Upper lobe of left lung (tissue), 6 donors: ENCODE measurements around the gene PSME2. TPM values are rescaled to one million over a fixed set of nuclear protein-coding genes. Genes with fewer than 3 reads are reported as not detected.
"Not testable (repeated sequence)": the region's sequence is repeated elsewhere in the genome, so short reads cannot be mapped to it uniquely, and the experiment has no call there.

Source experiments
- ATAC-seq, 2 donors: fragments of 200-7000 bp; cut with Tn5 transposase; one replicate each; pipeline ENCODE4 v1.9.1; 2022; ENCODE audit warnings: mild to moderate bottlenecking in 2 of 2, moderate library complexity in 2 of 2; ENCODE audit not compliant: low FRiP score in 2 of 2
- DNase-seq, 2 donors: peaks; one replicate each; pipeline ENCODE4 v3.0.0-alpha.2; 2019 to 2020
- H3K27ac ChIP-seq, 4 donors: fragments of 200-600 bp; sonication (generic); one replicate each; pipeline ENCODE4 v1.5.1; 2016 to 2019
- H3K27me3 ChIP-seq, 4 donors: fragments of 200-600 bp; sonication (generic); one replicate each; pipeline ENCODE4 v1.5.1; 2017 to 2019
- H3K36me3 ChIP-seq, 4 donors: fragments of 200-600 bp; sonication (generic); one replicate each; pipeline ENCODE4 v1.5.1; 2016 to 2019
- H3K4me1 ChIP-seq, 4 donors: fragments of 200-600 bp; sonication (generic); one replicate each; pipeline ENCODE4 v1.5.1; 2018 to 2019
- H3K4me3 ChIP-seq, 4 donors: fragments of 200-600 bp; sonication (generic); one replicate each; pipeline ENCODE4 v1.5.1; 2017 to 2019; ENCODE audit warnings: mild to moderate bottlenecking in 2 of 4, moderate library complexity in 1 of 4
- H3K9me3 ChIP-seq, 4 donors: fragments of 200-600 bp; sonication (generic); one replicate each; pipeline ENCODE4 v1.5.1; 2018 to 2019
- CTCF ChIP-seq, 6 experiments: fragments of 450-650 bp in 4 of 6; fragments of 200-600 bp in 2 of 6; sonication (generic) in 2 of 6; IDR thresholded peaks; one replicate each; pipeline ENCODE4 v1.5.1; 2016 to 2019; ENCODE audit warnings: antibody characterized with exemption in 6 of 6
- EP300 ChIP-seq, 4 donors: sonication (generic); formaldehyde crosslinking; IDR thresholded peaks; one replicate each; pipeline ENCODE4 v1.5.1; 2017; ENCODE audit warnings: antibody characterized with exemption in 4 of 4, control low read depth in 2 of 4
- POLR2A ChIP-seq, 4 donors: fragments of 450-650 bp; IDR thresholded peaks; one replicate each; pipeline ENCODE4 v1.5.1; 2016 to 2017; ENCODE audit warnings: antibody characterized with exemption in 4 of 4, mild to moderate bottlenecking in 2 of 4
- POLR2AphosphoS5 ChIP-seq, 2 donors: sonication (generic); formaldehyde crosslinking; IDR thresholded peaks; one replicate each; pipeline ENCODE4 v1.5.1; 2017; ENCODE audit warnings: antibody characterized with exemption in 2 of 2
- WGBS, 2 donors: methylation state at CpG; one replicate each; pipeline ENCODE4 v1.1.5; 2017 to 2018; 5-methylcytosine and 5-hydroxymethylcytosine counted together
- total RNA-seq, 6 donors: library from RNA; depleted of rRNA in 4 of 6; stranded (reverse); fragments of >200 nt in 4 of 6; gene quantifications; one replicate each; pipeline versions ENCODE4 v1.1.0 to v1.2.1, GENCODE V29; 2016 to 2021
- donor health status: DM: no; HTN: no; CAD: no; lungs with moderate emphysema.
- donor health status: DM: no; HTN: yes; CAD: no; lungs with severe emphysema.

The PSME2 gene
- total RNA-seq, 6 donors from 2014 or later, result 58.5 to 144 (median 84.4) TPM

- Histone ChIP-seq H3K4me1 (peaks cover 9 to 26% (median 17%) of the 10 kb centered on the region in 4 donors), H3K9me3 (no peaks in the 10 kb centered on the region), H3K27me3 (no peaks in the 10 kb centered on the region), H3K4me3 (no peak overlapping the region), H3K36me3 (no peaks in the 10 kb centered on the region), H3K27ac (peak overlapping the region in 2 of 4 donors; percentile 10 to 18)
- TF ChIP-seq EP300 (IDR thresholded peaks at IDR 0.05), result no peak
- TF ChIP-seq CTCF (IDR thresholded peaks at IDR 0.05), result no peak
- no peak for TF ChIP-seq POLR2A (IDR thresholded peaks at IDR 0.05)
- TF ChIP-seq POLR2AphosphoS5 (IDR thresholded peaks at IDR 0.05), result no peak
- ATAC-seq (no peak), DNase-seq (peak in 1 of 2 donors; percentile 73)
- WGBS, 2 donors, result 64 to 76% methylated on average over 9 of the region's 9 CpGs
Observed at GRCh38 chr14:24110060-24110459, 36.4 kb downstream of the PSME2 start.

- Histone ChIP-seq H3K4me1 (peaks cover 9 to 24% (median 15%) of the 10 kb centered on the region in 4 donors), H3K4me3 (no peak overlapping the region), H3K9me3 (no peaks in the 10 kb centered on the region), H3K36me3 (peaks cover 0 to 8% (median 5%) of the 10 kb centered on the region in 4 donors), H3K27me3 (no peaks in the 10 kb centered on the region), H3K27ac (peak overlapping the region; percentile 18 to 63 (median 52))
- WGBS, 2 donors, result 45 to 46% methylated on average over 5 of the region's 5 CpGs
- no peak for ATAC-seq
- TF ChIP-seq POLR2A (IDR thresholded peaks at IDR 0.05) (no peak), CTCF (IDR thresholded peaks at IDR 0.05) (no peak), POLR2AphosphoS5 (IDR thresholded peaks at IDR 0.05) (no peak), EP300 (IDR thresholded peaks at IDR 0.05) (no peak)
- no peak for DNase-seq
Observed at GRCh38 chr14:24108336-24108874, 38.0 kb downstream of the PSME2 start.

GRCh38 chr14:24106672-24107271 is 39.6 kb downstream of the PSME2 start:
- H3K4me1 ChIP-seq, result peaks cover 8 to 22% (median 12%) of the 10 kb centered on the region in 4 donors
- no peak overlapping the region for H3K4me3 ChIP-seq
- ATAC-seq (no peak), DNase-seq (no peak)
- no peak overlapping the region for H3K27ac ChIP-seq
- TF ChIP-seq CTCF (IDR thresholded peaks at IDR 0.05), result no peak
- TF ChIP-seq EP300 (IDR thresholded peaks at IDR 0.05), result no peak
- TF ChIP-seq POLR2A (IDR thresholded peaks at IDR 0.05), result no peak
- no peak for TF ChIP-seq POLR2AphosphoS5 (IDR thresholded peaks at IDR 0.05)
- H3K36me3 ChIP-seq, result peaks cover 0 to 16% (median 9%) of the 10 kb centered on the region in 4 donors
- no peaks in the 10 kb centered on the region for H3K27me3 ChIP-seq
- 85 to 86% methylated on average over 4 of the region's 4 CpGs for WGBS, 2 donors
- no peaks in the 10 kb centered on the region for H3K9me3 ChIP-seq

GRCh38 chr14:24105609-24106239 is 40.7 kb downstream of the PSME2 start:
- not testable (repeated sequence) for H3K27ac ChIP-seq, ATAC-seq
- WGBS, 2 donors, result 88 to 95% methylated on average over 8 of the region's 8 CpGs

GRCh38 chr14:24103451-24103850 is 43.0 kb downstream of the PSME2 start:
- Histone ChIP-seq H3K27me3 (no peaks in the 10 kb centered on the region), H3K36me3 (peaks cover 3 to 48% (median 35%) of the 10 kb centered on the region in 4 donors), H3K27ac (no peak overlapping the region), H3K4me1 (peaks cover under 1 to 8% (median under 1%) of the 10 kb centered on the region in 4 donors), H3K9me3 (no peaks in the 10 kb centered on the region), H3K4me3 (no peak overlapping the region)
- DNase-seq (no peak), ATAC-seq (no peak)
- WGBS, 2 donors, result 86 to 96% methylated on average over 12 to 13 of the region's 13 CpGs
- no peak for TF ChIP-seq EP300 (IDR thresholded peaks at IDR 0.05)

More at GRCh38 chr14:24105609-24106239, 40.7 kb downstream of the PSME2 start:
- H3K4me3 ChIP-seq, DNase-seq, H3K27me3 ChIP-seq, H3K9me3 ChIP-seq: not testable (repeated sequence)
- peaks cover 0 to 25% (median 16%) of the 10 kb centered on the region in 4 donors for H3K36me3 ChIP-seq
- H3K4me1 ChIP-seq, result peaks cover 8 to 19% (median 12%) of the 10 kb centered on the region in 4 donors
